ENCODE results near the gene RELN. TPM values are rescaled to one million over a fixed set of nuclear protein-coding genes. Genes with fewer than 3 reads are reported as not detected.

RELN gene
- total RNA-seq, 1 experiment from 2014 or later: 0.20 TPM

DNA sequence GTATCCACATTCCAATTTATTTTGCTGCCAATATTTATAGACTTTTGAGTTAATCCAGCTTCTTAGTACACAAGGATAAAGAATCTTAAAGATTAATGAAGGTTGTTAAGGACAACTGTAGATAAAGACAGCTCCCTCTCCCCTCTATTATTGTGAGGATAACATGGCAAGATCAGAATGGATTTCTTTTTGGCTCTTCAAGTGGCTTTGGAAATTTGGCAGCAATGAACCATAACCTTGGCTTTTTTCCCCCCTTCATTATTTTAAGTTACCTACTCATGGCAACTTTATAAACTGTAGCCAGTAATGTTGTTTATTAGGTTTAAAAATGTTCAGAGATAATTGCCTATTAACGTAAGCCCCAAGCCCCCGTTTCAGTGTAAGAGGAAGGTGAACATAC is 412.4 kb downstream of the RELN start:
- Histone ChIP-seq H3K79me2 (ENCODE audit: insufficient read depth, low read length) (no peaks in the 10 kb centered on the region), H3K9me3 (ENCODE audit: control insufficient read depth in 1 of 2, insufficient read depth in 1 of 2, low read depth in 1 of 2, low read length in 2 of 2) (no peaks in the 10 kb centered on the region), H3K9ac (ENCODE audit: low read length) (no peak overlapping the region), H3K36me3 (ENCODE audit: control insufficient read depth in 1 of 2, insufficient read depth in 2 of 2, low read length in 2 of 2) (no peaks in the 10 kb centered on the region), H3K9me2 (ENCODE audit: insufficient read depth) (no peaks in the 10 kb centered on the region), H3K4me1 (ENCODE audit: control insufficient read depth in 1 of 2, insufficient read depth in 2 of 2, low read length in 2 of 2) (no peaks in the 10 kb centered on the region), H3K27me3 (ENCODE audit: insufficient read depth, low read length) (peaks cover 50% of the 10 kb centered on the region), H3K4me2 (ENCODE audit: low read length) (no peak overlapping the region), H3K27ac (ENCODE audit: low read depth, low read length) (no peak overlapping the region), H4K20me1 (ENCODE audit: insufficient read depth) (no peaks in the 10 kb centered on the region), H3K4me3 (replicated peaks in 1 of 2; ENCODE audit: low read depth in 1 of 2, low read length in 2 of 2) (no peak overlapping the region), H2AFZ (ENCODE audit: low read depth, low read length, poor library complexity, severe bottlenecking) (no peak overlapping the region)
- intact Hi-C loops (cut with micrococcal nuclease): loop anchor here (10.0 kb wide), 1 partner anchor 1278 kb away; no protein-coding TSS in a partner anchor
- ChIA-PET POLR2A (no interaction called here), RAD21 (ENCODE audit: low non-redundant PET in 1 of 2, low total read pairs in 2 of 2, uncharacterized antibody in 2 of 2, unreplicated experiment in 2 of 2) (no interaction called here), CTCF (no interaction called here)
- BruUV-seq (replicated peaks): no TSS peak
- no peak for ATAC-seq
- DNase-seq (ENCODE audit: low read depth, low spot score): no peak
- no peak for TF ChIP-seq CEBPB (IDR thresholded peaks at IDR 0.05; ENCODE audit: low read depth)

DNA sequence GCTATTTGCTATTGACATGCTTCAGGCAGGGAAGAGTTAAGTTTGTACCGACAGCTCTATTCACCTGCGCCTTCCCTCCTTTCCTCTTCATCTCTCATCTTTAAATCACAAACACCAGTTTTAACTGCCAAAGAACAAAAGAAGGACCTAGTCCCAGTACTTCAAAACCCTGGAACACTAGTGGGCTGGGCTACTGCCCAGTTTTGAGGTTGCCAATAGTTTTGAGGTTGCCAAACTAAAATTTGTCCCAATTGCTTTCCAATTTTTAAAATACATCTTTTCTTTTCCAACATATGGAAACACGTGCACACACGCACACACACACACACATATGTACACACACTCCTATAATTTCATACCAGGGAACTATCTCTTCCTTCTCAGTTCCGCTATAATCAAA is 412.8 kb downstream of the RELN start:
- DNase-seq (ENCODE audit: low read depth, low spot score): no peak
- CTCF ChIA-PET: no interaction called here
- H3K4me3 ChIP-seq (replicated peaks in 1 of 2; ENCODE audit: low read depth in 1 of 2, low read length in 2 of 2): no peak overlapping the region
- POLR2A ChIA-PET: no interaction called here
- H3K9me3 ChIP-seq (ENCODE audit: control insufficient read depth in 1 of 2, insufficient read depth in 1 of 2, low read depth in 1 of 2, low read length in 2 of 2): no peaks in the 10 kb centered on the region
- H2AFZ ChIP-seq (ENCODE audit: low read depth, low read length, poor library complexity, severe bottlenecking): no peak overlapping the region
- peaks cover 50% of the 10 kb centered on the region for H3K27me3 ChIP-seq (ENCODE audit: insufficient read depth, low read length)
- BruUV-seq (replicated peaks): no TSS peak
- H3K79me2 ChIP-seq (ENCODE audit: insufficient read depth, low read length): no peaks in the 10 kb centered on the region
- H4K20me1 ChIP-seq (ENCODE audit: insufficient read depth): no peaks in the 10 kb centered on the region
- ATAC-seq: no peak
- no peaks in the 10 kb centered on the region for H3K4me1 ChIP-seq (ENCODE audit: control insufficient read depth in 1 of 2, insufficient read depth in 2 of 2, low read length in 2 of 2)
- no peak overlapping the region for H3K27ac ChIP-seq (ENCODE audit: low read depth, low read length)
- intact Hi-C loops (cut with micrococcal nuclease): loop anchor here (10.0 kb wide), 1 partner anchor 1278 kb away; no protein-coding TSS in a partner anchor
- TF ChIP-seq, protein P1, sequence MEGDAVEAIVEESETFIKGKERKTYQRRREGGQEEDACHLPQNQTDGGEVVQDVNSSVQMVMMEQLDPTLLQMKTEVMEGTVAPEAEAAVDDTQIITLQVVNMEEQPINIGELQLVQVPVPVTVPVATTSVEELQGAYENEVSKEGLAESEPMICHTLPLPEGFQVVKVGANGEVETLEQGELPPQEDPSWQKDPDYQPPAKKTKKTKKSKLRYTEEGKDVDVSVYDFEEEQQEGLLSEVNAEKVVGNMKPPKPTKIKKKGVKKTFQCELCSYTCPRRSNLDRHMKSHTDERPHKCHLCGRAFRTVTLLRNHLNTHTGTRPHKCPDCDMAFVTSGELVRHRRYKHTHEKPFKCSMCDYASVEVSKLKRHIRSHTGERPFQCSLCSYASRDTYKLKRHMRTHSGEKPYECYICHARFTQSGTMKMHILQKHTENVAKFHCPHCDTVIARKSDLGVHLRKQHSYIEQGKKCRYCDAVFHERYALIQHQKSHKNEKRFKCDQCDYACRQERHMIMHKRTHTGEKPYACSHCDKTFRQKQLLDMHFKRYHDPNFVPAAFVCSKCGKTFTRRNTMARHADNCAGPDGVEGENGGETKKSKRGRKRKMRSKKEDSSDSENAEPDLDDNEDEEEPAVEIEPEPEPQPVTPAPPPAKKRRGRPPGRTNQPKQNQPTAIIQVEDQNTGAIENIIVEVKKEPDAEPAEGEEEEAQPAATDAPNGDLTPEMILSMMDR (IDR thresholded peaks at IDR 0.05 in 2 of 3, conservative IDR thresholded peaks at IDR 0.05 in 1 of 3; ENCODE audit: borderline replicate concordance in 1 of 3, insufficient read depth in 1 of 3, low read depth in 2 of 3, low read length in 2 of 3): no peak
- TF ChIP-seq POLR2A (IDR thresholded peaks at IDR 0.05; ENCODE audit: borderline replicate concordance, extremely low read depth, insufficient read depth, insufficient read length) (no peak), RAD21 (IDR thresholded peaks at IDR 0.05; ENCODE audit: low read depth) (no peak), CBX3 (IDR thresholded peaks at IDR 0.05; ENCODE audit: low read depth) (no peak), ZNF274 (IDR thresholded peaks at IDR 0.05; ENCODE audit: low read depth, low read length) (no peak), JUND (IDR thresholded peaks at IDR 0.05) (no peak)
- TF ChIP-seq, protein P2, sequence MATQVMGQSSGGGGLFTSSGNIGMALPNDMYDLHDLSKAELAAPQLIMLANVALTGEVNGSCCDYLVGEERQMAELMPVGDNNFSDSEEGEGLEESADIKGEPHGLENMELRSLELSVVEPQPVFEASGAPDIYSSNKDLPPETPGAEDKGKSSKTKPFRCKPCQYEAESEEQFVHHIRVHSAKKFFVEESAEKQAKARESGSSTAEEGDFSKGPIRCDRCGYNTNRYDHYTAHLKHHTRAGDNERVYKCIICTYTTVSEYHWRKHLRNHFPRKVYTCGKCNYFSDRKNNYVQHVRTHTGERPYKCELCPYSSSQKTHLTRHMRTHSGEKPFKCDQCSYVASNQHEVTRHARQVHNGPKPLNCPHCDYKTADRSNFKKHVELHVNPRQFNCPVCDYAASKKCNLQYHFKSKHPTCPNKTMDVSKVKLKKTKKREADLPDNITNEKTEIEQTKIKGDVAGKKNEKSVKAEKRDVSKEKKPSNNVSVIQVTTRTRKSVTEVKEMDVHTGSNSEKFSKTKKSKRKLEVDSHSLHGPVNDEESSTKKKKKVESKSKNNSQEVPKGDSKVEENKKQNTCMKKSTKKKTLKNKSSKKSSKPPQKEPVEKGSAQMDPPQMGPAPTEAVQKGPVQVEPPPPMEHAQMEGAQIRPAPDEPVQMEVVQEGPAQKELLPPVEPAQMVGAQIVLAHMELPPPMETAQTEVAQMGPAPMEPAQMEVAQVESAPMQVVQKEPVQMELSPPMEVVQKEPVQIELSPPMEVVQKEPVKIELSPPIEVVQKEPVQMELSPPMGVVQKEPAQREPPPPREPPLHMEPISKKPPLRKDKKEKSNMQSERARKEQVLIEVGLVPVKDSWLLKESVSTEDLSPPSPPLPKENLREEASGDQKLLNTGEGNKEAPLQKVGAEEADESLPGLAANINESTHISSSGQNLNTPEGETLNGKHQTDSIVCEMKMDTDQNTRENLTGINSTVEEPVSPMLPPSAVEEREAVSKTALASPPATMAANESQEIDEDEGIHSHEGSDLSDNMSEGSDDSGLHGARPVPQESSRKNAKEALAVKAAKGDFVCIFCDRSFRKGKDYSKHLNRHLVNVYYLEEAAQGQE (IDR thresholded peaks at IDR 0.05; ENCODE audit: low read depth): no peak
- no peak overlapping the region for H3K4me2 ChIP-seq (ENCODE audit: low read length)
- RAD21 ChIA-PET (ENCODE audit: low non-redundant PET in 1 of 2, low total read pairs in 2 of 2, uncharacterized antibody in 2 of 2, unreplicated experiment in 2 of 2): no interaction called here
- H3K9ac ChIP-seq (ENCODE audit: low read length): no peak overlapping the region
- no peaks in the 10 kb centered on the region for H3K9me2 ChIP-seq (ENCODE audit: insufficient read depth)
- no peaks in the 10 kb centered on the region for H3K36me3 ChIP-seq (ENCODE audit: control insufficient read depth in 1 of 2, insufficient read depth in 2 of 2, low read length in 2 of 2)

Data from HCT116 (cell line).